ENCODE data around the gene H1-8. TPM values are rescaled to one million over a fixed set of nuclear protein-coding genes. Genes with fewer than 3 reads are reported as not detected.

H1-8 gene
- total and polyA plus RNA-seq, 9 of the 15 experiments (the other 6 are each of a cell fraction or from before 2014, with no cell fraction given), result not detected

DNA sequence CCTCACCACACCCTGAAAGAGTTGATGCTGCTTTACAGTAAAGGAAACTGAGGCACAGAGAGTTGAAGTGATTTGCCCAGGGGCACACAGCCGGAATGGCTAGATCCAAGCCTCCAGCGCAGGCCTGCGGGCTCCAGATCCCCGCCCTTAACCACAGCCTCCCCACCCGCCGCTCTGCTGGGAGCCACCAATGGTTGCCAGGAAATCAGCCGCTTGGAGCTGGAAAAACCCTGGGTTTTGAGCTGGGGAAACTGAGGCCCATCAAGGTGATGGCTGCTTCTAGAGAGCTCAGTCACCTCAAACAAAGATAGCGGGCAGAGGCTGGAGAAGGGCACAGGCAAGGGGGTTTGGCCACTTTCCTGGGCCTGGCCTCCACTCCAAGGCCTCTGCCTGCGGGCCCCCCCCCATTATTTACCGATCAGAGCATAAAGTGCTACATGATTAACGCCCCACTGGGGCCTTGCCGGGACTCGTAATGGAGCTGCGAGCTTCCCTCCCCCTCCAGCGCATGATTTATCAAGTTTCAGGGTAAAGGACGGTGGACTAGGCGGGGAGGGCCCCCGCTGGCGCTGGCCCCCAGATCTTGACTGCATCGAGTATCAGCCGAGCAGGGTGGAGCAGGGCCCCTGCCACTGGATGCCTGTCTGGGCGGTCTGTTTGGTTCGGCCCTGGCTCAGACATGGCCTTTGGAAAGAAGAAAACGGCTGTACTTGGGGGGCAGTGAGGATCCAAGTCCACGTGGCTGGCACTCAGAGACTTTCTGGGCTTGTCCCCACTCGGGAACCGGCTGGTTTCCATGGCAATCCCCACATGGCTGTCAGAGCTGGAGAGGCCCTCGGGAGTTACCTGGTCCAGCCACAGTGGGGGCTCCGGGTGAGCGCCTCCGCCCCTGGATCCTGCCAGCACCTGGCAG lies 54.4 kb downstream of the H1-8 start (continued):
- TF ChIP-seq, protein P1, sequence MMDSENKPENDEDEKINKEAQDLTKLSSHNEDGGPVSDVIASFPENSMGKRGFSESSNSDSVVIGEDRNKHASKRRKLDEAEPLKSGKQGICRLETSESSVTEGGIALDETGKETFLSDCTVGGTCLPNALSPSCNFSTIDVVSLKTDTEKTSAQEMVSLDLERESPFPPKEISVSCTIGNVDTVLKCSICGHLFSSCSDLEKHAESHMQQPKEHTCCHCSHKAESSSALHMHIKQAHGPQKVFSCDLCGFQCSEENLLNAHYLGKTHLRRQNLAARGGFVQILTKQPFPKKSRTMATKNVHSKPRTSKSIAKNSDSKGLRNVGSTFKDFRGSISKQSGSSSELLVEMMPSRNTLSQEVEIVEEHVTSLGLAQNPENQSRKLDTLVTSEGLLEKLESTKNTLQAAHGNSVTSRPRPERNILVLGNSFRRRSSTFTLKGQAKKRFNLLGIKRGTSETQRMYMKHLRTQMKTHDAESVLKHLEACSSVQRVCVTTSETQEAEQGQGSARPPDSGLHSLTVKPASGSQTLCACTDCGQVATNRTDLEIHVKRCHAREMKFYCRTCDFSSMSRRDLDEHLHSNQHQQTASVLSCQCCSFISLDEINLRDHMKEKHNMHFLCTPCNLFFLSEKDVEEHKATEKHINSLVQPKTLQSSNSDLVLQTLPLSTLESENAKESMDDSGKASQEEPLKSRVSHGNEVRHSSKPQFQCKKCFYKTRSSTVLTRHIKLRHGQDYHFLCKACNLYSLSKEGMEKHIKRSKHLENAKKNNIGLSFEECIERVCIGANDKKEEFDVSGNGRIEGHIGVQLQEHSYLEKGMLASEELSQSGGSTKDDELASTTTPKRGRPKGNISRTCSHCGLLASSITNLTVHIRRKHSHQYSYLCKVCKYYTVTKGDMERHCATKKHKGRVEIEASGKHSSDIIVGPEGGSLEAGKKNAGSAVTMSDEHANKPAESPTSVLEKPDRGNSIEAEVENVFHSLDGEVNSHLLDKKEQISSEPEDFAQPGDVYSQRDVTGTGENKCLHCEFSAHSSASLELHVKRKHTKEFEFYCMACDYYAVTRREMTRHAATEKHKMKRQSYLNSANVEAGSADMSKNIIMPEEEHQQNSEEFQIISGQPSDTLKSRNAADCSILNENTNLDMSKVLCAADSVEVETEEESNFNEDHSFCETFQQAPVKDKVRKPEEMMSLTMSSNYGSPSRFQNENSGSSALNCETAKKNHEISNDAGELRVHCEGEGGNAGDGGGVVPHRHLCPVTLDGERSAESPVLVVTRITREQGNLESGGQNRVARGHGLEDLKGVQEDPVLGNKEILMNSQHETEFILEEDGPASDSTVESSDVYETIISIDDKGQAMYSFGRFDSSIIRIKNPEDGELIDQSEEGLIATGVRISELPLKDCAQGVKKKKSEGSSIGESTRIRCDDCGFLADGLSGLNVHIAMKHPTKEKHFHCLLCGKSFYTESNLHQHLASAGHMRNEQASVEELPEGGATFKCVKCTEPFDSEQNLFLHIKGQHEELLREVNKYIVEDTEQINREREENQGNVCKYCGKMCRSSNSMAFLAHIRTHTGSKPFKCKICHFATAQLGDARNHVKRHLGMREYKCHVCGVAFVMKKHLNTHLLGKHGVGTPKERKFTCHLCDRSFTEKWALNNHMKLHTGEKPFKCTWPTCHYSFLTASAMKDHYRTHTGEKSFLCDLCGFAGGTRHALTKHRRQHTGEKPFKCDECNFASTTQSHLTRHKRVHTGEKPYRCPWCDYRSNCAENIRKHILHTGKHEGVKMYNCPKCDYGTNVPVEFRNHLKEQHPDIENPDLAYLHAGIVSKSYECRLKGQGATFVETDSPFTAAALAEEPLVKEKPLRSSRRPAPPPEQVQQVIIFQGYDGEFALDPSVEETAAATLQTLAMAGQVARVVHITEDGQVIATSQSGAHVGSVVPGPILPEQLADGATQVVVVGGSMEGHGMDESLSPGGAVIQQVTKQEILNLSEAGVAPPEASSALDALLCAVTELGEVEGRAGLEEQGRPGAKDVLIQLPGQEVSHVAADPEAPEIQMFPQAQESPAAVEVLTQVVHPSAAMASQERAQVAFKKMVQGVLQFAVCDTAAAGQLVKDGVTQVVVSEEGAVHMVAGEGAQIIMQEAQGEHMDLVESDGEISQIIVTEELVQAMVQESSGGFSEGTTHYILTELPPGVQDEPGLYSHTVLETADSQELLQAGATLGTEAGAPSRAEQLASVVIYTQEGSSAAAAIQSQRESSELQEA (IDR thresholded peaks at IDR 0.05; ENCODE audit: low read depth), result peak; percentile 36; the same call in 1 of the 2 replicates
- no peak for TF ChIP-seq EP400 (IDR thresholded peaks at IDR 0.05)
- TF ChIP-seq ZBTB7A (IDR thresholded peaks at IDR 0.05; ENCODE audit: borderline replicate concordance, control insufficient read depth, low read depth, low read length), result 0 out of 2 replicates have a peak, but pooled peaks have one; percentile 24
- no peak for TF ChIP-seq MYBL2 (IDR thresholded peaks at IDR 0.05; ENCODE audit: low read depth)
- TF ChIP-seq MYBL2 (CRISPR knock-in tag; IDR thresholded peaks at IDR 0.05; ENCODE audit: borderline replicate concordance), result no peak
- TF ChIP-seq, protein P2, sequence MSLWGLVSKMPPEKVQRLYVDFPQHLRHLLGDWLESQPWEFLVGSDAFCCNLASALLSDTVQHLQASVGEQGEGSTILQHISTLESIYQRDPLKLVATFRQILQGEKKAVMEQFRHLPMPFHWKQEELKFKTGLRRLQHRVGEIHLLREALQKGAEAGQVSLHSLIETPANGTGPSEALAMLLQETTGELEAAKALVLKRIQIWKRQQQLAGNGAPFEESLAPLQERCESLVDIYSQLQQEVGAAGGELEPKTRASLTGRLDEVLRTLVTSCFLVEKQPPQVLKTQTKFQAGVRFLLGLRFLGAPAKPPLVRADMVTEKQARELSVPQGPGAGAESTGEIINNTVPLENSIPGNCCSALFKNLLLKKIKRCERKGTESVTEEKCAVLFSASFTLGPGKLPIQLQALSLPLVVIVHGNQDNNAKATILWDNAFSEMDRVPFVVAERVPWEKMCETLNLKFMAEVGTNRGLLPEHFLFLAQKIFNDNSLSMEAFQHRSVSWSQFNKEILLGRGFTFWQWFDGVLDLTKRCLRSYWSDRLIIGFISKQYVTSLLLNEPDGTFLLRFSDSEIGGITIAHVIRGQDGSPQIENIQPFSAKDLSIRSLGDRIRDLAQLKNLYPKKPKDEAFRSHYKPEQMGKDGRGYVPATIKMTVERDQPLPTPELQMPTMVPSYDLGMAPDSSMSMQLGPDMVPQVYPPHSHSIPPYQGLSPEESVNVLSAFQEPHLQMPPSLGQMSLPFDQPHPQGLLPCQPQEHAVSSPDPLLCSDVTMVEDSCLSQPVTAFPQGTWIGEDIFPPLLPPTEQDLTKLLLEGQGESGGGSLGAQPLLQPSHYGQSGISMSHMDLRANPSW (CRISPR knock-in tag; IDR thresholded peaks at IDR 0.05), result no peak
- no peak for TF ChIP-seq CHAMP1 (IDR thresholded peaks at IDR 0.05)
- peak; percentile 16; the same call in 1 of the 2 replicates for TF ChIP-seq CXXC5 (CRISPR knock-in tag; IDR thresholded peaks at IDR 0.05)
- no peak for TF ChIP-seq MYC (IDR thresholded peaks at IDR 0.05; ENCODE audit: low read depth, low read length)
- TF ChIP-seq MYC (CRISPR knock-in tag; IDR thresholded peaks at IDR 0.05; ENCODE audit: borderline replicate concordance, low read depth), result no peak
- TF ChIP-seq LEF1 (IDR thresholded peaks at IDR 0.05), result no peak
